Astrocyte (in vitro differentiated cells and primary cell): ENCODE data around the gene RNF34. TPM values are rescaled to one million over a fixed set of nuclear protein-coding genes. Genes with fewer than 3 reads are reported as not detected.

Experiments used
- DNase-seq: peaks from one replicate; pipeline ENCODE4 v3.0.0-alpha.2; 2010; ENCODE audit warnings: low read depth
- FAIRE-seq: peaks from 2 replicates; lab custom pipeline; 2011; peaks lifted over from hg19 to GRCh38; lab: Jason Lieb, UNC
- H2AFZ ChIP-seq: 2 replicates; pipeline ENCODE4 v1.6.0; 2012; ENCODE audit warnings: low read depth, low read length, inconsistent platforms
- H3K27ac ChIP-seq: 2 replicates; pipeline ENCODE4 v1.5.1; 2011; ENCODE audit warnings: low read depth, low read length, inconsistent platforms
- H3K27me3 ChIP-seq: 2 replicates; pipeline ENCODE4 v1.6.0; 2011; ENCODE audit warnings: low read length, inconsistent platforms; ENCODE audit not compliant: insufficient read depth
- H3K36me3 ChIP-seq: 2 replicates; pipeline ENCODE4 v1.5.1; 2011; ENCODE audit warnings: low read length, inconsistent platforms; ENCODE audit not compliant: insufficient read depth
- H3K4me1 ChIP-seq: 2 replicates; pipeline ENCODE4 v1.5.1; 2011; ENCODE audit warnings: low read length, inconsistent platforms; ENCODE audit not compliant: insufficient read depth
- H3K4me2 ChIP-seq: 2 replicates; pipeline ENCODE4 v1.6.0; 2012; ENCODE audit warnings: low read length, inconsistent platforms
- H3K4me3 ChIP-seq: 2 replicates; pipeline ENCODE4 v1.5.1; 2011; ENCODE audit warnings: low read depth, mild to moderate bottlenecking, low read length, inconsistent platforms; ENCODE audit not compliant: insufficient read depth
- H3K79me2 ChIP-seq: 2 replicates; pipeline ENCODE4 v1.6.0; 2012; ENCODE audit warnings: mild to moderate bottlenecking, low read length, inconsistent platforms; ENCODE audit not compliant: insufficient read depth
- H3K9ac ChIP-seq: 2 replicates; pipeline ENCODE4 v1.6.0; 2012; ENCODE audit warnings: mild to moderate bottlenecking, low read length, inconsistent platforms
- H3K9me3 ChIP-seq: 2 replicates; pipeline ENCODE4 v1.5.1; 2012; ENCODE audit warnings: low read depth, mild to moderate bottlenecking, low read length, inconsistent platforms; ENCODE audit not compliant: insufficient read depth
- H4K20me1 ChIP-seq: 2 replicates; pipeline ENCODE4 v1.6.0; 2012; ENCODE audit warnings: low read length, inconsistent platforms; ENCODE audit not compliant: insufficient read depth
- H3K27ac Mint-ChIP-seq: one replicate; pipeline ENCODE4 v1.8.0; 2021; ENCODE audit warnings: mild to moderate bottlenecking, mixed read lengths; ENCODE audit not compliant: unreplicated experiment
- H3K27me3 Mint-ChIP-seq: one replicate; pipeline ENCODE4 v1.8.0; 2021; ENCODE audit warnings: low read depth, mixed read lengths; ENCODE audit not compliant: unreplicated experiment
- H3K36me3 Mint-ChIP-seq: one replicate; pipeline ENCODE4 v1.8.0; 2021; ENCODE audit warnings: low read depth, mixed read lengths; ENCODE audit not compliant: unreplicated experiment
- H3K4me1 Mint-ChIP-seq: one replicate; pipeline ENCODE4 v1.8.0; 2021; ENCODE audit warnings: low read depth, mixed read lengths; ENCODE audit not compliant: unreplicated experiment
- H3K4me3 Mint-ChIP-seq: one replicate; pipeline ENCODE4 v1.8.0; 2021; ENCODE audit warnings: mild to moderate bottlenecking, moderate library complexity, mixed read lengths; ENCODE audit not compliant: unreplicated experiment
- H3K9me3 Mint-ChIP-seq: one replicate; pipeline ENCODE4 v1.8.0; 2021; ENCODE audit warnings: mild to moderate bottlenecking, mixed read lengths; ENCODE audit not compliant: unreplicated experiment
- EZH2 ChIP-seq: IDR thresholded peaks from 2 replicates; pipeline ENCODE4 v1.6.1; 2012; ENCODE audit warnings: mild to moderate bottlenecking, low read length, inconsistent platforms; ENCODE audit not compliant: insufficient read depth
- total RNA-seq: library from RNA; stranded (reverse); gene quantifications from 2 replicates; pipeline ENCODE4 v1.2.1, GENCODE V29; 2021
- TF ChIP-seq, protein P1 (sequence below): IDR thresholded peaks from 2 replicates; pipeline ENCODE4 v1.5.1; 2011; ENCODE audit warnings: low read depth, mild to moderate bottlenecking, inconsistent platforms, low read length, moderate library complexity; ENCODE audit not compliant: insufficient read depth

Gene RNF34
- total RNA-seq, 1 donor from 2014 or later: 37.7 TPM

DNA sequence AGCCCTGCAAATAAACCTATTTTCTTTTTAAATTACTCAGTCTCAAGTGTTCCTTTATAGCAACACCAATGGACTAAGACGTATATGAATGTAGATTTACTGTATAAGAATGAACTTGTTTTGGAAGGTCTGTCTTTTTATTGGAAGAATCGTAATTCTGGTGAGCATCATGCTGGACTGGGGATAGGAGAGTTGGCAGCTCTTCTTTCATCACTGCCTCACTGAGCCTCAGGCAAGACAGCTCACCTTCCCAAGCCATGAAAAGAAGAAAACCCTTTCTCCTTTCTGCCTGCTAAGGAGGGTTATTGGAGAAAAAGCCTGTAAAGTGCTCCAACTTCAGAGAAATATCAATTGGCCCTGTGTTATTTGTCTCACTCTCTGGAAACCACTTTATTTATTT lies 9.1 kb upstream of the RNF34 start:
- Histone ChIP-seq H3K36me3 (no peaks in the 10 kb centered on the region), H4K20me1 (no peaks in the 10 kb centered on the region), H3K79me2 (no peaks in the 10 kb centered on the region), H3K27ac (no peak overlapping the region), H3K4me1 (peaks cover 6% of the 10 kb centered on the region), H2AFZ (no peak overlapping the region), H3K4me3 (no peak overlapping the region), H3K4me2 (no peak overlapping the region), H3K27me3 (no peaks in the 10 kb centered on the region), H3K9ac (no peak overlapping the region), H3K9me3 (no peaks in the 10 kb centered on the region)
- Mint-ChIP-seq H3K4me1 (peaks cover 8% of the 10 kb centered on the region), H3K27me3 (no peaks in the 10 kb centered on the region), H3K27ac (no peak overlapping the region), H3K9me3 (no peaks in the 10 kb centered on the region), H3K36me3 (peaks cover 2% of the 10 kb centered on the region), H3K4me3 (no peak overlapping the region)
- DNase-seq (no peak), FAIRE-seq (no peak)
- TF ChIP-seq EZH2: no peak
- TF ChIP-seq, protein P1, sequence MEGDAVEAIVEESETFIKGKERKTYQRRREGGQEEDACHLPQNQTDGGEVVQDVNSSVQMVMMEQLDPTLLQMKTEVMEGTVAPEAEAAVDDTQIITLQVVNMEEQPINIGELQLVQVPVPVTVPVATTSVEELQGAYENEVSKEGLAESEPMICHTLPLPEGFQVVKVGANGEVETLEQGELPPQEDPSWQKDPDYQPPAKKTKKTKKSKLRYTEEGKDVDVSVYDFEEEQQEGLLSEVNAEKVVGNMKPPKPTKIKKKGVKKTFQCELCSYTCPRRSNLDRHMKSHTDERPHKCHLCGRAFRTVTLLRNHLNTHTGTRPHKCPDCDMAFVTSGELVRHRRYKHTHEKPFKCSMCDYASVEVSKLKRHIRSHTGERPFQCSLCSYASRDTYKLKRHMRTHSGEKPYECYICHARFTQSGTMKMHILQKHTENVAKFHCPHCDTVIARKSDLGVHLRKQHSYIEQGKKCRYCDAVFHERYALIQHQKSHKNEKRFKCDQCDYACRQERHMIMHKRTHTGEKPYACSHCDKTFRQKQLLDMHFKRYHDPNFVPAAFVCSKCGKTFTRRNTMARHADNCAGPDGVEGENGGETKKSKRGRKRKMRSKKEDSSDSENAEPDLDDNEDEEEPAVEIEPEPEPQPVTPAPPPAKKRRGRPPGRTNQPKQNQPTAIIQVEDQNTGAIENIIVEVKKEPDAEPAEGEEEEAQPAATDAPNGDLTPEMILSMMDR: no peak

DNA sequence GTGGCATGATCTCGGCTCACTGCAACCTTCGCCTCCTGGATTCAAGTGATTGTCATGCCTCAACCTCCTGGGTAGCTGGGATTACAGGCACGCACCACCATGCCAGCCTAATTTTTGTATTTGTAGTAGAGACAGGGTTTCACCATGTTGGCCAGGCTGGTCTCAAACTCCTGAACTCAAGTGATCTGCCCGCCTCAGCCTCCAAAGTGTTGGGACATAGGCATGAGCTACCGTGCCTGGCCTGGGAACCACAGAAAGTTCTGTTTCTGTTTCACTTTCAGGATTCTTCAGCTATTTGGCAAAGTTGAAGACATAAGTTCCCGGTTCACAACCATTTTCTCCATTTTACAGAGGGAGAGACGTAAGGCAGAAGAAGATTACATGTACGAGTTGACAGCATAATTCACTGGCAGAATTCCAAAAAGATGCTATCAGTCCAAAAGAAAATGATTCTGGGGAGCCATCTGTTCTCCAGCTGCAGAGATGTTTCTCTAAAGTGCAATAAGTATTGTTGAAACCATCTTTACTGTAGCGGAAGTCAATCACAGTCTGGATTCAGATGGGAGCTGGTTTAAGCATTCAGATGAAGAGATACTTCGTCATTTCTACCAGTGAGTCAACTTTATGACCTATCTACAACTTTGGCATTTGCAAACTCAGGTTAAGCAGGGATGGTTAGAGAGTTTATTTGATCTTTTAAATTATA lies 8.1 kb upstream of the RNF34 start:
- Mint-ChIP-seq H3K27me3 (no peaks in the 10 kb centered on the region), H3K4me1 (peaks cover 8% of the 10 kb centered on the region), H3K36me3 (peaks cover 2% of the 10 kb centered on the region), H3K9me3 (no peaks in the 10 kb centered on the region), H3K27ac (no peak overlapping the region), H3K4me3 (no peak overlapping the region)
- H3K36me3 ChIP-seq: no peaks in the 10 kb centered on the region
- TF ChIP-seq, protein P1: no peak
- TF ChIP-seq EZH2: no peak
- H3K79me2 ChIP-seq: no peaks in the 10 kb centered on the region
- no peaks in the 10 kb centered on the region for H4K20me1 ChIP-seq
- no peak overlapping the region for H2AFZ ChIP-seq
- no peak overlapping the region for H3K4me3 ChIP-seq
- FAIRE-seq (no peak), DNase-seq (peak; percentile 2)
- H3K27me3 ChIP-seq: no peaks in the 10 kb centered on the region
- peaks cover 6% of the 10 kb centered on the region for H3K4me1 ChIP-seq
- H3K9me3 ChIP-seq: no peaks in the 10 kb centered on the region
- H3K9ac ChIP-seq: no peak overlapping the region
- H3K4me2 ChIP-seq: no peak overlapping the region
- H3K27ac ChIP-seq: no peak overlapping the region

DNA sequence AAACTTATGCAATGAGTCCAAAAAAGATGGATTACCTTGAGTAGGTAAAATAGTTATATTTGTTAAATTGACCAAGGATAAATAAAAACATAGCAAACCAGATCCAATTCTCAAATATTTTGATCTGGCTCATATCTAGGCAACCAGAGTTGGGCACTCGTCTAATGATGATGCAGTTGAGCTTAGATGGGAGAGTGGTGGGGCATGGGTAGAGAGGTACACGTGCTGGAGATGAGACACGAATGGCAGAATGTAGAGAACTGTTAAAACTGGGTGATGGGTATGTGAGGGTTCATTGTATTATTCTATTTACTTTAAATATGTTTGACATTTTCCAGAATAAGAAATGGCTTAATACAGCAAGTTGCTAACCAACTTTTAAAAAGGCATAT lies 7.6 kb upstream of the RNF34 start:
- H3K4me1 ChIP-seq: peaks cover 6% of the 10 kb centered on the region
- DNase-seq (no peak), FAIRE-seq (no peak)
- no peaks in the 10 kb centered on the region for H4K20me1 ChIP-seq
- H3K27me3 ChIP-seq: no peaks in the 10 kb centered on the region
- no peak overlapping the region for H3K9ac ChIP-seq
- H3K4me2 ChIP-seq: no peak overlapping the region
- no peak overlapping the region for H3K4me3 ChIP-seq
- Mint-ChIP-seq H3K27me3 (no peaks in the 10 kb centered on the region), H3K27ac (no peak overlapping the region), H3K4me3 (no peak overlapping the region), H3K4me1 (peaks cover 8% of the 10 kb centered on the region), H3K9me3 (no peaks in the 10 kb centered on the region), H3K36me3 (peaks cover 2% of the 10 kb centered on the region)
- no peak overlapping the region for H3K27ac ChIP-seq
- no peaks in the 10 kb centered on the region for H3K79me2 ChIP-seq
- no peak overlapping the region for H2AFZ ChIP-seq
- TF ChIP-seq EZH2: no peak
- TF ChIP-seq, protein P1: no peak
- no peaks in the 10 kb centered on the region for H3K36me3 ChIP-seq
- H3K9me3 ChIP-seq: no peaks in the 10 kb centered on the region
